H7 (cell line): ENCODE measurements around the gene NHEJ1. TPM values are rescaled to one million over a fixed set of nuclear protein-coding genes. Genes with fewer than 3 reads are reported as not detected.

Experiments used
- DNase-seq: peaks from one replicate; pipeline ENCODE4 v3.0.0; 2012
- H3K27me3 ChIP-seq: 2 replicates; pipeline ENCODE4 v1.6.0; 2011; ENCODE audit warnings: mild to moderate bottlenecking, low read length; ENCODE audit not compliant: control insufficient read depth, insufficient read depth
- H3K36me3 ChIP-seq: replicated peaks from 2 replicates; pipeline ENCODE4 v1.5.1; 2011; ENCODE audit warnings: low read length; ENCODE audit not compliant: control insufficient read depth, insufficient read depth
- H3K4me3 ChIP-seq: 2 replicates; pipeline ENCODE4 v1.5.1; 2011; ENCODE audit warnings: low read depth, mild to moderate bottlenecking, control low read depth, low read length, moderate library complexity; ENCODE audit not compliant: insufficient read depth
- total RNA-seq: library from RNA; depleted of rRNA; stranded (reverse); fragments of >200 nt; shearing (Covaris generic); gene quantifications from 2 replicates; pipeline ENCODE4 v1.2.3, GENCODE V29; 2014

The NHEJ1 gene
- total RNA-seq, 1 experiment from 2014 or later, result 22.0 TPM

DNA sequence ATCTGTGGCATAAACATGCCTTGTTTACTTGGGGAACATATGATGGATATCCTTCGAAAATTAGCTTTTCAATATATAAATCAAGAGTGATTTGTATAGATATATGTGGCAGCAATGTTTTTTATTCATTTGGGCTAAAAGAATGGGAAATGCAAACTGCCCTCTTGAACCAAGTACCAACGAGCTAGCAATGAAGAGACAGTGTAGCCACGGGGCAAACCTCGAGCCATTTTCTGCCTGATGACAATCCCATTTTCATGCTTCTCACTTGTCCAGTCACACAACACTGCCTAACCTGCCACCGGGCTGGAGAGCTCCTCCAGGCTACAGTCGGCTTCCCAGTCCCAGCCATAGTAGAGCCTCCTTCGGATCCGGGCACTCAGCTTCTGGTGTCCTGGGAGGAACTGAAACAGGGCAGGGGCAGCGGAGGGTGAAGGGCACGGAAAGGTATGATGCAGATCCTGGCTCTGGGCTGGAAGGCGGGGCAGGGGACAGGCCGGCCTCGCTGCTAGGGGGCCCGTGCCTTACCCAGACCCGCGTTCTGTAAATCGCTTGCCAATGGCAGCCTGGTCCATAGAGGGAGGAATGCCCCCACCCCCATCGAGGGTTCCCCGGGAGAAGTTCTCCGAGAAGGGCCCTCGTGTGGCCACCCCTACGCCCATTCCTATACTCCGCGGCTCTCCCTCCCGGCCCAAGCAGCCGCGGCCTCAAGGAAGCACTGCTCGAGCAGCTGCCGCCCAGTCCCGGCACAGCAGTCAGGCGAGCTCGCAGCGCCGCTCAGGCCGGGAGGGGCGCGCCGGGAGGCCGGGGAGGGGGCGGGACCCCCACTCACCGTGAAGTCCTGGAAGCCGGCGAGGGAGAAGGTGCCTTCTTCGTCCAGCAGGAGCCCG is 15.6 kb upstream of the NHEJ1 start:
- peak; percentile 83 for DNase-seq
- Histone ChIP-seq H3K4me3 (peak overlapping the region; percentile 86), H3K27me3 (no peaks in the 10 kb centered on the region), H3K36me3 (peaks cover 15% of the 10 kb centered on the region)

DNA sequence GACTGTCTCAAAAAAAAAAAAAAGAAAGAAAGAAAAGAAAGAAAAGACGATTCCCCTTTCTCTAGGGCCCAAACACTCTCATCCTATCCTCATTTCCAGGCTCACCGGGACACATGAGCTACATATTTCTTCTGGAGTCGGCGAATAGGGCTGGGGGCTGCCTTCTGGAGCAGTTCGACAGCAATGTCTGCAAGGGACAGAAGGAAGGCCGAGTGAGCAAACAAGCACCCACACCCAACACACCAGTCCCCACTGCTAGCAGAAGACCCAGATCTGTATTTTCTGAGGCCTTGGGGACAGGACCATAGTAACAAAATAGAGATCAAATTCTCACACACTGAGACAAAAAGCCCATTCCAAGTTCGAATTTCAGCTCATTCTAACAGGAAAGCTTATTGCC is 14.9 kb upstream of the NHEJ1 start:
- peaks cover 12% of the 10 kb centered on the region for H3K36me3 ChIP-seq
- peak; percentile 5 for DNase-seq
- no peaks in the 10 kb centered on the region for H3K27me3 ChIP-seq
- H3K4me3 ChIP-seq, result no peak overlapping the region

DNA sequence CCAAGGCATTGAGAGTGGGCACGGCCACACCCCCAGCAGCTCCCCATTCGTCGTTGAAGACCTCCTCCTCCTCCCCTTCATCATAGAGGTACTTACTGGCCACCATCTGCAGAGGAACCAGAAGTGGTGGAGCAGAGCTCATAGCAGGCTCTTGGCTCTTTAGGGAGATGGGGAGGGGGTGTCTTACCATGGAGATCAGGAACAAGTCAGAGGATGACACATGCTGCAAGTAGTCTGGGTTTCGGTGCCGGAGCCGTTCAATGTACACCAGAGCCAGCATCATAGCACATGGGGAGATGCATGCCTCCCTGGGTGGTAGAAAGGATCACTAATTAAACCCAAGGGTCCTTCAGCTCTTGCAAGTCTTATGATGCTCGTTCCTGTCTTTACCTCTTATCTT is 14.2 kb upstream of the NHEJ1 start:
- peak; percentile 6 for DNase-seq
- Histone ChIP-seq H3K4me3 (no peak overlapping the region), H3K36me3 (peaks cover 6% of the 10 kb centered on the region), H3K27me3 (no peaks in the 10 kb centered on the region)

DNA sequence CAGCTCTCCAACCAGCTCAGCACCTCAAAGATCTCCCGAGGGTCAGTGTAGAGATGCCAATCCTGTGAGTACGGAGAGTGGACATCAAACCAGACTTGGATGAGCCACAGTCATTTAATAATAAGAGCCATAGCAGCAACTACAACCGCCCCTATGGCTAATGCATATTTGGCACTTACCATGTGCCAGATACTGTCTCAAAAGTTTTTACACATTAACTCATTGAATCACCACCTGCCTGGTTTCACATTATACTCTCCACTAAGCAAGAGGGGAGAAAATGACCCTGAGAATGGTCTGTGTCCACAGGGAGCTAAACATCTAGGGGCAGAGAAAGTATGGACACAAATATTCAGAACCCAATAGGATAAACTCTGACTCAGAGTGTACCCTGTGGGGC is 13.5 kb upstream of the NHEJ1 start:
- no peaks in the 10 kb centered on the region; the same call in 1 of the 2 replicates for H3K27me3 ChIP-seq
- no peak overlapping the region for H3K4me3 ChIP-seq
- DNase-seq, result no peak
- peaks cover 4% of the 10 kb centered on the region for H3K36me3 ChIP-seq

DNA sequence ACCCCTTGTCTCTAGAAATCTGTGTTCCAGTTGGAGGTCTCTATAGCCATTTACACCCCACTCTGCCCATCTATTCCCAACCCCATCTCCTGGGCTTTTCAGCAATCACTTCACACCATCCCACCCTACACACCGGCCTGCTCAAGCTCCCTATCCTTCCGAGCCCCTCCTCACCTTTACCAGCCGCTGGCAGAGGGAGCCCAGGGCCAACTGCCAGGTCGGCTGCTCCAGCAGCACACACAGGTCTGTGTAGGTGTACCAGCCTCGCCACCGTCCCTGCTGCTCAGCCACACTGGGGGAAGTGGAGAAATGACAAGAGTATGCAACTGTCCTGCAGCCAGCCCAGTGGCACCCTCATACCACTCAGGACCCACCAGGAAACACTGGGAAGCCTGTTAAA is 12.6 kb upstream of the NHEJ1 start:
- DNase-seq, result no peak
- no peak overlapping the region for H3K4me3 ChIP-seq
- peaks cover 4% of the 10 kb centered on the region for H3K36me3 ChIP-seq
- no peaks in the 10 kb centered on the region; the same call in 1 of the 2 replicates for H3K27me3 ChIP-seq

DNA sequence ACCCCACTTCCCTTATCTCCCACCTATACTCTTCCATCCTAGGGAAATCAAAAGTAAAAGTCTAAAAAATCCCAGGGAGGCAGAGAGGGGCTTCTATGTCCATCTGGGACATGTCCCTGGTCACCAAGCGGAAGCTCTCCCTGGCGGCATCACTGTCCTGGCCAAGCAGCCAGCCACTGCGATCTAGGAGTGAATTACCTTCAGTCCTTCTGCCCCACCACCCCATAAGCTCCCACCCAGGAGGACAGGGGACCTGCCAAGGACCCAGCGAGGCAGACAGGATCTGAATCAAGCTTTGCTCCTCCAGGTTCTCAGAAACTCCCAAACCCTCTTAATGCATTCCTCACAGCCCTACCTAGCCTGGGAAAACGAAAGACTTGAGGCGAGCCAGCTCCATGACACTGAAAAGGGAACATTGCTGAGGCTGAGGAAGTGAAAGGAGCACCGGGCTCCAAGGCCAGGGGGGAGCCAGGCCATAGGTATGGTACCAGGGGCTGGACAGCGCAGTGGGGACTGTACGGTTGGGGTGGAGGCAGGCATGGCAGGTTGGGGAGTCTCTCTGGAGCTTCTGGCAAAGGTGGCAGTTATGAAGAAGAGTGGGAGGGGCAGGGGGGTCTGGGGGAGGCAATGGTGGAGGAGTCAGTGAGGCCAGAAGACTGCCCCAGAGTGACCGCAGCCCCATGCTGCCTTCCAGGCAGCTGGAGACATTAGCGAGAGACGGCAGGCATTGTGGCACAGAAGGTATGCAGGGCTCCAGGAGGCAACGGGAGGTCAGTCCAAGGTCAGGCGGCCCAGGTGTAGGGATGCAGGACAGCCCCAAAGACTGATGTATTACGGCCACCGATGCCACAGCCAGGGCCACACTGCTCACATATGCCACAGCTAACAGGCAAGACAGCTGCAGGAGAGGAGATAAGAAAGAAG is 11.9 kb upstream of the NHEJ1 start:
- no peaks in the 10 kb centered on the region; the same call in 1 of the 2 replicates for H3K27me3 ChIP-seq
- DNase-seq, result peak; percentile 21
- no peak overlapping the region for H3K4me3 ChIP-seq
- H3K36me3 ChIP-seq, result peaks cover 4% of the 10 kb centered on the region

DNA sequence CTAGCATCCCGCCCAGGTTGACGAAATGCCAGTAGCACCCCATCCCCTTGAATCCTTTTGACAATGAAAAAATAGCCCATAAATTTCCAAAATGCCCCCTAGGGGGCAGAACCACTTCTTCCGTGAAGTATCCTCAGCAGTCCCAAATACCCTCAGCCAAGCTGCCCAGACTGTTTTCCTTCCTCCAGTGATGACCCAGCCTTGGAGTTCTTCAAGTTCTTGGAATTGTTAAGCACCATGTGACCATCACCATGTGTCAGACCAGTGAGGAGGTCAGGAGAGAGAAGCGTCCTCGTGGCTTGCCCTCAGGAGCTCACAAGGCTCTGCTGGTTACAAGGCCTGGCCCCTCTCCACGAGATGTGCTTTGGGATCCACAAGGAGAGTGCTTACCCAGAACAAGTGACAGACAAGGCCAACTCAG is 10.6 kb upstream of the NHEJ1 start:
- peak; percentile 80 for DNase-seq
- no peak overlapping the region for H3K4me3 ChIP-seq
- no peaks in the 10 kb centered on the region; the same call in 1 of the 2 replicates for H3K27me3 ChIP-seq
- peaks cover 4% of the 10 kb centered on the region for H3K36me3 ChIP-seq

DNA sequence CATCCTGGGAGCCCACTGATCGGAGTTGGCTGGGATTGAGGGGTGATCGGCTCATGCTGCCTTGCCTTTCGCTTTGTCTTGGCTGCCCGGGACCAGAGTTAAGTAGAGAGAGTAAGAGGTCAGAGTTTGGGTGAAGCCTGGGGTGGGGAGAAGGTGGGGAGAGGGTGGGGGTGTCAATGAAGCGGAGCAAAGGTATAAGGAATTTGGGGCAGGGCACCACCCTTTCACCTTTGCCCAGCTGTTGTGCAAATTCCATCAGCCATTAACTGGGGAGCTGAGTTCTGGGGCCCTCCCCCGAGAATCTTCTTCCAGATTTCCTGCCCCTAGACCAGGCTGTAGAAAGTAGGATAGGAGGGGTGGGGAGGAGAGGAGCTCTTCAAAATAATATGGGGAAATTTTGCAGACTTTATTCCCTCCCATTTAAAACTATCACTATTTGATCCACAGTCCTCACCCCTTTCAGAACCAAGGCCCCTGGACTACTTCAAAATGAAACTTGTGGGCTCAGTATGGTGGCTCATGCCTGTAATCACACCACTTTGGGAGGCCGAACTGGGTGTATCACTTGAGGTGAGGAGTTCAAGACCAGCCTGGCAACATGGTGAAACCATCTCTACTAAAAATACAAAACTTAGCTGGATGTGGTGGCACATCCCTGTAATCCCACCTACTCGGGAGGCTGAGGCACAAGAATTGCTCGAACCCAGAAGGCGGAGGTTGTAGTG is 9.5 kb upstream of the NHEJ1 start, which contains the start of gene SLC23A3:
Gene SLC23A3 (minus strand): TSS at position 100 of the 725 bp plus-strand sequence. CDS start 45 bp downstream, at position 55.
- Histone ChIP-seq H3K27me3 (no peaks in the 10 kb centered on the region; the same call in 1 of the 2 replicates), H3K36me3 (peaks cover 4% of the 10 kb centered on the region), H3K4me3 (no peak within 1 kb of the TSS)
- no peak for DNase-seq

DNA sequence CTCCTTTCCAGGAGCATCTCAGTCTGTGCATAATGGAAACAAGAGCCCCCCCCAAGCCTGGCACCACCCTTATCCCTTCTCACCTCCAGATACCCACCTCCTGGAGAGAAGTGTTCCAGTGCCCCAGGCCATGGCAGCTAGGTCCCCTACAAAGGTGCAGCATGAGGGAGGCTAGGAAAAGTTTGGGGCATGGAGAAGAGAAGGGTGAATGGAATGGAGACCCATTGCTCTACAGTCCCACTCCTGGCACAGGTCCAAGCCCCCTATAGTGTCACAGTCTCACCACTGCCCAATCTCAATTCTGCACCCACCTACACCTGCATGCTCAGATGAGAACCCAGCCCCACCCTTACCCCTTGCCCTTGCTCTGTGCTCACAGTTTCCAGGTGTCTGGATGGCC is 8.3 kb upstream of the NHEJ1 start:
- no peak for DNase-seq
- Histone ChIP-seq H3K4me3 (no peak overlapping the region), H3K36me3 (no peaks in the 10 kb centered on the region; the same call in 1 of the 2 replicates), H3K27me3 (peaks cover 1% of the 10 kb centered on the region; the same call in 1 of the 2 replicates)

DNA sequence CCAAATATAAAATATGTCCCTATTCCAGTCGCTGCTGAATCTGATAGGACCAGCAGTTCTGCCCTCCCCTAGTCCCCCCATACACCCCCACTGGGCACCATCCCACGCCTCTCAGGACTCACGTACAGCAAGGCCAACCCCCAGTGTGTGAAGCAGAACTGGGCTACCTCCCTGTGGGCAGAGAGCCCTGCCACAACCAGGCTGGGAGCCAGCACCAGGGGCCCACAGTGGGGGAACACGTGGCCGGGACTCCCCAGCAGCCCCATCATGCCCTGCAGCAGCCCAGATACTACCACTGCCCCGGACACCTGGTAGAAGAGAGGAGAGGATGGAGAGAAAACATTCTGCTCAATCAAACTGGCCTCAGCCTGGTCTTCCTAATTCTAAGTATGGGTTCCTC is 7.9 kb upstream of the NHEJ1 start:
- no peak for DNase-seq
- H3K27me3 ChIP-seq, result peaks cover 1% of the 10 kb centered on the region; the same call in 1 of the 2 replicates
- H3K36me3 ChIP-seq, result no peaks in the 10 kb centered on the region; the same call in 1 of the 2 replicates
- H3K4me3 ChIP-seq, result no peak overlapping the region

DNA sequence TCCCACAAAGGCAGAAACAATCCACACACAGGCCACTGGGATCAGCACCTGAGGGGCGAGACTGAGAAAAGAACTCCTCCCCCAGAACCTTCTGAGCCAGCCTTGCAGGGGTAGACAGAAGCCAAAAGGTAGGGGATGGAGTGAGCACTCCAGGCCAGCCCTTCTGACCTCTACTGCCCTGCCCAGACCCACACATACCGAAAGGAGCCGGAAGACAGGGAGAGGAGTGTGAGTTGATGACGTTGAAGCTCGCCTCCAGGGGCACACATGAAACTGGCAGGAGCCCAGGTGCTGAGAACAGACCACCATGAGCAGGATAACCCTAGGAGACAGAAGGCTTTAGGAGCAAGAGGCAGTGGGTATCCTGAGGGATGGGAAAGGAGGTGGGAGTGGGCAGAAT is 7.4 kb upstream of the NHEJ1 start:
- H3K36me3 ChIP-seq, result no peaks in the 10 kb centered on the region; the same call in 1 of the 2 replicates
- H3K27me3 ChIP-seq, result peaks cover 1% of the 10 kb centered on the region; the same call in 1 of the 2 replicates
- no peak overlapping the region for H3K4me3 ChIP-seq
- peak; percentile 23 for DNase-seq

DNA sequence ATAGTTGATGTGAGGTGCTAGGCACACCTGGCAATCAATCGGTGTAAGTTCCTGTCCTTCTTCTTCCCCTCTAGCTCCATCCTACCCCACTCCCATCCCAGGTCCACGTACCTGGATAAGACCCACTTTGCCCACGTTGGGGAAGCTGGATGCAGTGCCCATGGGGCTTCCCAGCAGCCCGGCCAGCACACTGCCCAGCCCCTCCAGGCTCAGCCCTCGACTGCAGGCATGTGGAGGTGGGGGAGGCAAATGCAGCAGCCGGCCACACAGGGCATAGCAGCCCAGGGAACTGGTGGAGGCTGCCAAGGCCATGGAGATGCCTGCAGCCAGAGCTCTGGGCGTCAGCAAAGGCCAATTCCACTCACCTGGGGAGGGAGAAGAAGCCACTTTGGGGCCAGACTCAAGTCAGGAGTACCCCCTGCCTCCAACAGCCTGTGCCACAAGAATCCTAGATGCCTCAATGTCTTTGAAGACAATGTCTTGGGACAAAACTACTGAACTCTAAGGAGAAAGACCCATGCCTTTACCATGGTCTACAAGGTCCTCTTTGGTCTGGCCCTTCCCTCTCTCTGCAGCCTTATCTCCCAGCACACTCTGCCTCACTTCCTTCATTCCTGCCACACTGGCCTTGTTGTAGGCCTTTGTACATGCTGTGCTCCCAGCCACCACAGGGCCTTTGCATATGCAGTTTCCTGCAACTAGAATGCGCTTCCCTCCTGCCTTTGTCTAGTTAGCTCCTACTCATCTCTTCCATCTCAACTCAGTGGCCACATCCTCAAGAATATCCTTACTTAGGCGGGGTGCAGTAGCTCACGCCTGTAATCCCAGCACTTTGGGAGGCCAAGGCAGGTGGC is 4.7 kb upstream of the NHEJ1 start:
- no peaks in the 10 kb centered on the region for H3K36me3 ChIP-seq
- peaks cover 1% of the 10 kb centered on the region; the same call in 1 of the 2 replicates for H3K27me3 ChIP-seq
- no peak overlapping the region for H3K4me3 ChIP-seq
- peak; percentile 25 for DNase-seq

DNA sequence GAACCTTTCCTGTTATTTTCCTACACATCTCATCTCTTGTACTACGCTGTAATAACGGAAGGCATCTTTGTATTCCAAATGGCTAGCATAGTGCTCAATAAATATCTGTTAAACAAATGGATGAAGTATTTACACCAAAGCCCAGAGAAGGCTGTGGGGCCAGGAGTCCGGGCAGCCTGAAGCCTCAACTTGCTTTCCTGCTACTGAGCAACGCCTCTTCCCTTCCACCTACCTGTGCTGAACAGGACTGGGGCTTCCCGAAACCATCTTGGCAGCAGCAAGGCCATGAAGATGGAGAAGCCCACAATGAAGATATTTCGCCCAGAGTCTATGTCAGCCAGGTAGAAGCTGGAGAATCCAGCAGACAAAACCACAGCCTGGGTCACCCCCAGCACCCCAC is 2.5 kb upstream of the NHEJ1 start:
- no peaks in the 10 kb centered on the region for H3K36me3 ChIP-seq
- peaks cover 1% of the 10 kb centered on the region; the same call in 1 of the 2 replicates for H3K27me3 ChIP-seq
- no peak for DNase-seq
- no peak overlapping the region for H3K4me3 ChIP-seq
